Measurements from ENCODE around the gene BABAM2.
A peak's percentile ranks its signal among the peaks of the same experiment; 100 is the strongest.

DNA sequence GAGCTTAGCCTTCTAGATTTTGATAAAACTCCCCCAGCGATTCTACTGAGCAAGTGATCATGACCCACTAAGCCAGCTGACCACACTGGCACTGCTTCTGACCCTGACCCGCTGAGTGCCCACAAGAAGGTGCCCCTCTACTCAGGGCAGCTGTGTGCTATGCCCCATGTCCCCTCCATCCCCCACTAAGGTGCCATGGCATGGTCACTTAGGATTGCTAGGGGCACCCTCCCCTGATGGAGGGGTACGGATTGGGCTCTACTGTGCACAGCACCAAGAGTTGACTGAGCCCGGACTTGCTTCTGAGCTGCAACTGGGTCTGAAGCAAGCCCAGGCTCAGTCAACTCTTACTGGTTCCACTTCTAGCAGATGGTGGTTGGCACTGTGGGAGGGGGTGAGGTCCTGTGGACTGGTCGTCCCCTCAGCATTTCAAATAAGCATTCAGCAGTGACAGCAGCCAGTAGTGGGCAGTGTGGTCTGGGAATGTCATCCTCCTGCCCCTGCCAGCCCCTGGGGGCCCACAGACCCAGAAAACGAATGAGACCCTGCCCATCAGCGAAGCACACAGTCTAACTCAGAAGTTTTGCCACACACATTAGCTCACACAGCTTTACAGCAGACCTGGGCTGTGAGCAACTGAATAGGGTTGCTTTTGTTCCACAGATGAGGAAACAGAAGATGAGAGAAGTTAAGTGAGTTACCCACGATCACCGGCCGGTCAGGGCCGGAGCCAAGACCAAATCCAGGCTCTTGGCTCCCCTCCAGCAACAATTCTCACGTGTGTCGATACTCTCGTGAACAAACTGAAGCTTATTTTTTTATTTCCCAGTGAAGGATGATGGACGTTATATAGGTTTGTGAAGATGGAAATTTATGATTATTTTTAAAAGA is 450.0 kb downstream of the BABAM2 start:
- TF ChIP-seq EZH2 (IDR thresholded peaks at IDR 0.05; ENCODE audit: borderline replicate concordance, low read length): no peak
- peak in 1 of 2 donors; percentile 8 for TF ChIP-seq CTCF (conservative IDR thresholded peaks at IDR 0.05 in 1 of 2, IDR thresholded peaks at IDR 0.05 in 1 of 2; ENCODE audit: extremely low read depth in 1 of 2, insufficient read depth in 1 of 2, low read depth in 1 of 2, low read length in 2 of 2)

All from mammary epithelial cell (primary cell).